Skin epidermis (tissue), 12 donors: ENCODE measurements around the gene COL10A1.
A peak's percentile ranks its signal among the peaks of the same experiment; 100 is the strongest.

Experiments
- H3K27ac ChIP-seq, 21 experiments: fragments of 200-600 bp; sonication (generic) in 11 of 21; one replicate each; pipeline ENCODE4 v1.5.0; 2020; ENCODE audit warnings: mild to moderate bottlenecking in 3 of 21, inconsistent platforms in 2 of 21, moderate library complexity in 2 of 21
- H3K4me3 ChIP-seq, 7 experiments: fragments of 200-600 bp; sonication (generic) in 2 of 7; one replicate each; pipeline ENCODE4 v1.5.0; 2020; ENCODE audit warnings: inconsistent platforms in 2 of 7, mild to moderate bottlenecking in 2 of 7, moderate library complexity in 1 of 7

The COL10A1 gene

GRCh38 chr6:116126032-116126431 lies at the start of gene COL10A1:
Gene COL10A1, minus strand, starts transcription at chr6:116126132. Its CDS starts 640 bp downstream, at chr6:116125492.
- H3K27ac ChIP-seq: no peak within 1 kb of the TSS
- H3K4me3 ChIP-seq: no peak within 1 kb of the TSS

- no peak overlapping the region for H3K27ac ChIP-seq
- H3K4me3 ChIP-seq: no peak overlapping the region
Measured at GRCh38 chr6:116175344-116175743, 49.4 kb upstream of the COL10A1 start.

GRCh38 chr6:116173928-116174327 lies 48.0 kb upstream of the COL10A1 start:
- H3K4me3 ChIP-seq: no peak overlapping the region
- no peak overlapping the region for H3K27ac ChIP-seq

GRCh38 chr6:116170358-116171057 lies 44.6 kb upstream of the COL10A1 start:
- Histone ChIP-seq H3K27ac (no peak overlapping the region), H3K4me3 (no peak overlapping the region)

GRCh38 chr6:116169880-116170279 lies 43.9 kb upstream of the COL10A1 start:
- H3K27ac ChIP-seq: no peak overlapping the region
- H3K4me3 ChIP-seq: no peak overlapping the region

GRCh38 chr6:116168148-116168547 lies 42.2 kb upstream of the COL10A1 start:
- Histone ChIP-seq H3K4me3 (no peak overlapping the region), H3K27ac (no peak overlapping the region)

- Histone ChIP-seq H3K27ac (no peak overlapping the region), H3K4me3 (no peak overlapping the region)
Measured at GRCh38 chr6:116166369-116166768, 40.4 kb upstream of the COL10A1 start.

- no peak overlapping the region for H3K4me3 ChIP-seq
- no peak overlapping the region for H3K27ac ChIP-seq
Measured at GRCh38 chr6:116165596-116165995, 39.7 kb upstream of the COL10A1 start.

- H3K4me3 ChIP-seq: no peak overlapping the region
- H3K27ac ChIP-seq: no peak overlapping the region
Measured at GRCh38 chr6:116159782-116160524, 34.0 kb upstream of the COL10A1 start.

- no peak overlapping the region for H3K4me3 ChIP-seq
- peak overlapping the region in 1 of 21 experiments; percentile 12 for H3K27ac ChIP-seq
Measured at GRCh38 chr6:116158641-116159040, 32.7 kb upstream of the COL10A1 start.

- no peak overlapping the region for H3K4me3 ChIP-seq
- H3K27ac ChIP-seq: no peak overlapping the region
Measured at GRCh38 chr6:116157391-116157790, 31.5 kb upstream of the COL10A1 start.

GRCh38 chr6:116156405-116157326 lies 30.7 kb upstream of the COL10A1 start:
- no peak overlapping the region for H3K4me3 ChIP-seq
- no peak overlapping the region for H3K27ac ChIP-seq

GRCh38 chr6:116154887-116155286 lies 29.0 kb upstream of the COL10A1 start:
- H3K4me3 ChIP-seq: no peak overlapping the region
- H3K27ac ChIP-seq: no peak overlapping the region

- no peak overlapping the region for H3K27ac ChIP-seq
- no peak overlapping the region for H3K4me3 ChIP-seq
Measured at GRCh38 chr6:116152620-116153019, 26.7 kb upstream of the COL10A1 start.

- no peak overlapping the region for H3K4me3 ChIP-seq
- no peak overlapping the region for H3K27ac ChIP-seq
Measured at GRCh38 chr6:116145803-116146675, 20.1 kb upstream of the COL10A1 start.

GRCh38 chr6:116144605-116145004 lies 18.7 kb upstream of the COL10A1 start:
- peak overlapping the region in 1 of 21 experiments; percentile 3 for H3K27ac ChIP-seq
- no peak overlapping the region for H3K4me3 ChIP-seq

- Histone ChIP-seq H3K27ac (no peak overlapping the region), H3K4me3 (no peak overlapping the region)
Measured at GRCh38 chr6:116139917-116140316, 14.0 kb upstream of the COL10A1 start.

- Histone ChIP-seq H3K27ac (no peak overlapping the region), H3K4me3 (no peak overlapping the region)
Measured at GRCh38 chr6:116136933-116137340, 11.0 kb upstream of the COL10A1 start.

GRCh38 chr6:116136373-116136772 lies 10.4 kb upstream of the COL10A1 start:
- Histone ChIP-seq H3K27ac (no peak overlapping the region), H3K4me3 (no peak overlapping the region)
